ENCODE results near the gene HMG20A.

The HMG20A gene

GRCh38 chr15:77513226-77513625 is 92.5 kb downstream of the HMG20A start:
- H3K27me3 ChIP-seq (replicated peaks; ENCODE audit: control insufficient read depth, insufficient read depth, low read length) = peaks cover 4% of the 10 kb centered on the region
- peak overlapping the region; percentile 29 for H3K4me3 ChIP-seq (ENCODE audit: low read length)
- DNase-seq (ENCODE audit: low read depth) = no peak
- peaks cover 18% of the 10 kb centered on the region for H3K4me1 ChIP-seq (ENCODE audit: control insufficient read depth, insufficient read depth, low read length)
- H3K9me3 ChIP-seq (ENCODE audit: control insufficient read depth, low read length) = no peaks in the 10 kb centered on the region
- H3K9ac ChIP-seq (ENCODE audit: low read length) = no peak overlapping the region
- no peaks in the 10 kb centered on the region for H3K36me3 ChIP-seq (ENCODE audit: control insufficient read depth, insufficient read depth, low read length, severe bottlenecking)

- no peak for DNase-seq (ENCODE audit: low read depth)
- Histone ChIP-seq H3K36me3 (ENCODE audit: control insufficient read depth, insufficient read depth, low read length, severe bottlenecking) (no peaks in the 10 kb centered on the region), H3K9me3 (ENCODE audit: control insufficient read depth, low read length) (no peaks in the 10 kb centered on the region), H3K4me3 (ENCODE audit: low read length) (no peak overlapping the region), H3K4me1 (ENCODE audit: control insufficient read depth, insufficient read depth, low read length) (peaks cover 7% of the 10 kb centered on the region), H3K27me3 (replicated peaks; ENCODE audit: control insufficient read depth, insufficient read depth, low read length) (peaks cover 5% of the 10 kb centered on the region), H3K9ac (ENCODE audit: low read length) (no peak overlapping the region)
Observed at GRCh38 chr15:77514641-77515402, 94.1 kb downstream of the HMG20A start.

GRCh38 chr15:77515613-77516012 is 94.9 kb downstream of the HMG20A start:
- Histone ChIP-seq H3K4me1 (ENCODE audit: control insufficient read depth, insufficient read depth, low read length) (peaks cover 7% of the 10 kb centered on the region), H3K4me3 (ENCODE audit: low read length) (no peak overlapping the region), H3K27me3 (replicated peaks; ENCODE audit: control insufficient read depth, insufficient read depth, low read length) (peaks cover 5% of the 10 kb centered on the region), H3K9ac (ENCODE audit: low read length) (no peak overlapping the region), H3K36me3 (ENCODE audit: control insufficient read depth, insufficient read depth, low read length, severe bottlenecking) (no peaks in the 10 kb centered on the region), H3K9me3 (ENCODE audit: control insufficient read depth, low read length) (no peaks in the 10 kb centered on the region)
- no peak for DNase-seq (ENCODE audit: low read depth)

- Histone ChIP-seq H3K4me1 (ENCODE audit: control insufficient read depth, insufficient read depth, low read length) (peaks cover 7% of the 10 kb centered on the region), H3K9ac (ENCODE audit: low read length) (no peak overlapping the region), H3K4me3 (ENCODE audit: low read length) (no peak overlapping the region), H3K36me3 (ENCODE audit: control insufficient read depth, insufficient read depth, low read length, severe bottlenecking) (no peaks in the 10 kb centered on the region), H3K27me3 (replicated peaks; ENCODE audit: control insufficient read depth, insufficient read depth, low read length) (peaks cover 5% of the 10 kb centered on the region), H3K9me3 (ENCODE audit: control insufficient read depth, low read length) (no peaks in the 10 kb centered on the region)
- DNase-seq (ENCODE audit: low read depth) = no peak
Observed at GRCh38 chr15:77516076-77516475, 95.4 kb downstream of the HMG20A start.

GRCh38 chr15:77516786-77517185 is 96.1 kb downstream of the HMG20A start:
- Histone ChIP-seq H3K27me3 (replicated peaks; ENCODE audit: control insufficient read depth, insufficient read depth, low read length) (peaks cover 5% of the 10 kb centered on the region), H3K36me3 (ENCODE audit: control insufficient read depth, insufficient read depth, low read length, severe bottlenecking) (no peaks in the 10 kb centered on the region), H3K4me3 (ENCODE audit: low read length) (no peak overlapping the region), H3K4me1 (ENCODE audit: control insufficient read depth, insufficient read depth, low read length) (peaks cover 7% of the 10 kb centered on the region), H3K9ac (ENCODE audit: low read length) (no peak overlapping the region), H3K9me3 (ENCODE audit: control insufficient read depth, low read length) (no peaks in the 10 kb centered on the region)
- no peak for DNase-seq (ENCODE audit: low read depth)

GRCh38 chr15:77517579-77517978 is 96.9 kb downstream of the HMG20A start:
- no peak overlapping the region for H3K9ac ChIP-seq (ENCODE audit: low read length)
- no peak for DNase-seq (ENCODE audit: low read depth)
- no peaks in the 10 kb centered on the region for H3K36me3 ChIP-seq (ENCODE audit: control insufficient read depth, insufficient read depth, low read length, severe bottlenecking)
- H3K27me3 ChIP-seq (replicated peaks; ENCODE audit: control insufficient read depth, insufficient read depth, low read length) = peaks cover 5% of the 10 kb centered on the region
- H3K4me1 ChIP-seq (ENCODE audit: control insufficient read depth, insufficient read depth, low read length) = peaks cover 7% of the 10 kb centered on the region
- H3K4me3 ChIP-seq (ENCODE audit: low read length) = no peak overlapping the region
- H3K9me3 ChIP-seq (ENCODE audit: control insufficient read depth, low read length) = no peaks in the 10 kb centered on the region

- peaks cover 5% of the 10 kb centered on the region for H3K27me3 ChIP-seq (replicated peaks; ENCODE audit: control insufficient read depth, insufficient read depth, low read length)
- H3K4me3 ChIP-seq (ENCODE audit: low read length) = no peak overlapping the region
- no peaks in the 10 kb centered on the region for H3K36me3 ChIP-seq (ENCODE audit: control insufficient read depth, insufficient read depth, low read length, severe bottlenecking)
- no peak overlapping the region for H3K9ac ChIP-seq (ENCODE audit: low read length)
- H3K4me1 ChIP-seq (ENCODE audit: control insufficient read depth, insufficient read depth, low read length) = peaks cover under 1% of the 10 kb centered on the region
- H3K9me3 ChIP-seq (ENCODE audit: control insufficient read depth, low read length) = no peaks in the 10 kb centered on the region
- DNase-seq (ENCODE audit: low read depth) = no peak
Observed at GRCh38 chr15:77518458-77518857, 97.8 kb downstream of the HMG20A start.

GRCh38 chr15:77519540-77519939 is 98.9 kb downstream of the HMG20A start:
- H3K9ac ChIP-seq (ENCODE audit: low read length) = no peak overlapping the region
- DNase-seq (ENCODE audit: low read depth) = no peak
- no peaks in the 10 kb centered on the region for H3K4me1 ChIP-seq (ENCODE audit: control insufficient read depth, insufficient read depth, low read length)
- no peaks in the 10 kb centered on the region for H3K36me3 ChIP-seq (ENCODE audit: control insufficient read depth, insufficient read depth, low read length, severe bottlenecking)
- peaks cover 5% of the 10 kb centered on the region for H3K27me3 ChIP-seq (replicated peaks; ENCODE audit: control insufficient read depth, insufficient read depth, low read length)
- H3K4me3 ChIP-seq (ENCODE audit: low read length) = no peak overlapping the region
- no peaks in the 10 kb centered on the region for H3K9me3 ChIP-seq (ENCODE audit: control insufficient read depth, low read length)

- no peaks in the 10 kb centered on the region for H3K9me3 ChIP-seq (ENCODE audit: control insufficient read depth, low read length)
- H3K27me3 ChIP-seq (replicated peaks; ENCODE audit: control insufficient read depth, insufficient read depth, low read length) = peaks cover 14% of the 10 kb centered on the region
- no peak overlapping the region for H3K9ac ChIP-seq (ENCODE audit: low read length)
- DNase-seq (ENCODE audit: low read depth) = no peak
- no peaks in the 10 kb centered on the region for H3K4me1 ChIP-seq (ENCODE audit: control insufficient read depth, insufficient read depth, low read length)
- no peak overlapping the region for H3K4me3 ChIP-seq (ENCODE audit: low read length)
- no peaks in the 10 kb centered on the region for H3K36me3 ChIP-seq (ENCODE audit: control insufficient read depth, insufficient read depth, low read length, severe bottlenecking)
Observed at GRCh38 chr15:77521206-77521605, 100.5 kb downstream of the HMG20A start.

- Histone ChIP-seq H3K9ac (ENCODE audit: low read length) (no peak overlapping the region), H3K9me3 (ENCODE audit: control insufficient read depth, low read length) (no peaks in the 10 kb centered on the region), H3K4me3 (ENCODE audit: low read length) (no peak overlapping the region), H3K4me1 (ENCODE audit: control insufficient read depth, insufficient read depth, low read length) (peaks cover 13% of the 10 kb centered on the region), H3K27me3 (replicated peaks; ENCODE audit: control insufficient read depth, insufficient read depth, low read length) (peaks cover 9% of the 10 kb centered on the region), H3K36me3 (ENCODE audit: control insufficient read depth, insufficient read depth, low read length, severe bottlenecking) (no peaks in the 10 kb centered on the region)
- no peak for DNase-seq (ENCODE audit: low read depth)
Observed at GRCh38 chr15:77525400-77525811, 104.7 kb downstream of the HMG20A start.

- Histone ChIP-seq H3K36me3 (ENCODE audit: control insufficient read depth, insufficient read depth, low read length, severe bottlenecking) (no peaks in the 10 kb centered on the region), H3K4me1 (ENCODE audit: control insufficient read depth, insufficient read depth, low read length) (peaks cover 13% of the 10 kb centered on the region), H3K4me3 (ENCODE audit: low read length) (no peak overlapping the region), H3K9ac (ENCODE audit: low read length) (no peak overlapping the region), H3K9me3 (ENCODE audit: control insufficient read depth, low read length) (no peaks in the 10 kb centered on the region), H3K27me3 (replicated peaks; ENCODE audit: control insufficient read depth, insufficient read depth, low read length) (peaks cover 9% of the 10 kb centered on the region)
- DNase-seq (ENCODE audit: low read depth) = no peak
Observed at GRCh38 chr15:77525907-77526594, 105.4 kb downstream of the HMG20A start.
